Renal cortex interstitium (tissue), 15 donors: ENCODE measurements around the gene TRAIP. TPM values are rescaled to one million over a fixed set of nuclear protein-coding genes. Genes with fewer than 3 reads are reported as not detected.
"Not testable (repeated sequence)": the region's sequence is repeated elsewhere in the genome, so short reads cannot be mapped to it uniquely, and the experiment has no call there.

Experiments used
- DNase-seq, 11 donors: peaks; one replicate each; pipeline ENCODE4 v3.0.0-alpha.2; 2013; ENCODE audit warnings: low read depth in 9 of 11, low spot score in 4 of 11; ENCODE audit errors: extremely low read depth in 1 of 11
- long read RNA-seq, 16 experiments: transcript quantifications; one replicate each; lab custom pipeline, GENCODE V29; 2026
- polyA plus RNA-seq, 3 donors: library from polyadenylated mRNA; unstranded; fragments of 120-200 nt; gene quantifications; one replicate each; pipeline ENCODE4 v1.2.1, GENCODE V29; 2013; ENCODE audit not compliant: insufficient read length in 3 of 3

The TRAIP gene
- 10 to 100 TPM in 1 of 3 donors, 1 to 10 TPM in 2; 9.4 to 12.8 (median 9.8) TPM for polyA plus RNA-seq
- long read RNA-seq, donor 1, partial matches to known transcripts, result 0 of 1 reads
- long read RNA-seq, donor 1, other reads (novel, unspliced or antisense), result 0 of 1 reads
- long read RNA-seq, donor 2, result 0 reads
- long read RNA-seq, donor 3, partial matches to known transcripts, result 0 of 1 reads
- long read RNA-seq, donor 3, other reads (novel, unspliced or antisense), result 0 of 1 reads
- long read RNA-seq, donor 4, partial matches to known transcripts, result 406 of 436 reads
- long read RNA-seq, donor 4, other reads (novel, unspliced or antisense), result 28 of 436 reads
- long read RNA-seq, donor 5, result 0 reads
- long read RNA-seq, donor 6, partial matches to known transcripts, result 0 of 2 reads
- long read RNA-seq, donor 6, other reads (novel, unspliced or antisense), result 0 of 2 reads
- long read RNA-seq, donor 7, partial matches to known transcripts, result 0 of 2 reads
- long read RNA-seq, donor 7, other reads (novel, unspliced or antisense), result 0 of 2 reads
- long read RNA-seq, donor 8, partial matches to known transcripts, result 0 of 1 reads
- long read RNA-seq, donor 8, other reads (novel, unspliced or antisense), result 0 of 1 reads
- long read RNA-seq, donor 9, partial matches to known transcripts, result 0 of 2 reads
- long read RNA-seq, donor 9, other reads (novel, unspliced or antisense), result 0 of 2 reads
- long read RNA-seq, donor 10, partial matches to known transcripts, result 0 of 3 reads
- long read RNA-seq, donor 10, other reads (novel, unspliced or antisense), result 0 of 3 reads
- long read RNA-seq, donor 11, partial matches to known transcripts, result 0 of 2 reads
- long read RNA-seq, donor 11, other reads (novel, unspliced or antisense), result 0 of 2 reads
- long read RNA-seq, donor 12, result 0 reads
- long read RNA-seq, donor 13, partial matches to known transcripts, result 0 of 4 reads
- long read RNA-seq, donor 13, other reads (novel, unspliced or antisense), result 0 of 4 reads
- long read RNA-seq, donor 14, partial matches to known transcripts, result 0 of 2 reads
- long read RNA-seq, donor 14, other reads (novel, unspliced or antisense), result 0 of 2 reads
- long read RNA-seq, donor 15, partial matches to known transcripts, result 0 of 1 reads
- long read RNA-seq, donor 15, other reads (novel, unspliced or antisense), result 0 of 1 reads
- long read RNA-seq, donor 16, partial matches to known transcripts, result 0 of 2 reads
- long read RNA-seq, donor 16, other reads (novel, unspliced or antisense), result 0 of 2 reads

GRCh38 chr3:49856181-49857005 is at the start of gene TRAIP:
TRAIP (minus strand) TSS chr3:49856564; CDS start chr3:49856453, 111 bp downstream.
- peak; percentile 86 to 95 (median 92) for DNase-seq

GRCh38 chr3:49904448-49904847 is 48.1 kb upstream of the TRAIP start:
- not testable (repeated sequence) for DNase-seq

- peak in 8 of 11 donors; percentile 22 to 63 (median 42) for DNase-seq
Observed at GRCh38 chr3:49903451-49904424, 47.4 kb upstream of the TRAIP start, which contains the start of gene MST1R. MST1R (minus strand) TSS chr3:49903873; CDS start chr3:49903609, 264 bp downstream.

- no peak for DNase-seq
Observed at GRCh38 chr3:49902511-49903345, 46.4 kb upstream of the TRAIP start.

- DNase-seq, result no peak
Observed at GRCh38 chr3:49901366-49902339, 45.3 kb upstream of the TRAIP start.

- DNase-seq, result no peak
Observed at GRCh38 chr3:49900491-49901153, 44.3 kb upstream of the TRAIP start.

GRCh38 chr3:49899815-49900214 is 43.5 kb upstream of the TRAIP start:
- DNase-seq, result no peak

- no peak for DNase-seq
Observed at GRCh38 chr3:49898991-49899390, 42.6 kb upstream of the TRAIP start.

- DNase-seq, result no peak
Observed at GRCh38 chr3:49896345-49896744, 40.0 kb upstream of the TRAIP start.

GRCh38 chr3:49895791-49896190 is 39.4 kb upstream of the TRAIP start:
- DNase-seq, result no peak

GRCh38 chr3:49889296-49889695 is 32.9 kb upstream of the TRAIP start:
- DNase-seq, result no peak

GRCh38 chr3:49886922-49887265 is 30.5 kb upstream of the TRAIP start:
- no peak for DNase-seq

- no peak for DNase-seq
Observed at GRCh38 chr3:49883998-49884397, 27.6 kb upstream of the TRAIP start.

GRCh38 chr3:49882166-49882565 is 25.8 kb upstream of the TRAIP start:
- no peak for DNase-seq
